Smooth muscle cell (in vitro differentiated cells): ENCODE data around the gene RNASE8. TPM values are rescaled to one million over a fixed set of nuclear protein-coding genes. Genes with fewer than 3 reads are reported as not detected.
A peak's percentile ranks its signal among the peaks of the same experiment; 100 is the strongest.

Source experiments
- DNase-seq: peaks from one replicate; lab custom pipeline; 2025; ENCODE audit not compliant: unreplicated experiment; lab: John Stamatoyannopoulos, UW
- H2AFZ ChIP-seq: fragments of 200-600 bp; sonication (generic); 2 replicates; pipeline ENCODE4 v1.6.0; 2016; ENCODE audit warnings: antibody characterized with exemption, low read depth, mild to moderate bottlenecking
- H3F3A ChIP-seq: fragments of 200-600 bp; sonication (generic); 2 replicates; pipeline ENCODE4 v1.6.0; 2017; ENCODE audit warnings: antibody characterized with exemption, low read depth
- H3K27ac ChIP-seq: fragments of 200-600 bp; sonication (generic); 2 replicates; pipeline ENCODE4 v1.5.1; 2016; ENCODE audit warnings: low read depth, mild to moderate bottlenecking
- H3K27me3 ChIP-seq: fragments of 200-600 bp; sonication (generic); 2 replicates; pipeline ENCODE4 v1.6.1; 2016; ENCODE audit warnings: low read depth, mild to moderate bottlenecking
- H3K36me3 ChIP-seq: fragments of 200-600 bp; sonication (generic); 2 replicates; pipeline ENCODE4 v1.5.1; 2016; ENCODE audit warnings: low read depth
- H3K4me1 ChIP-seq: fragments of 200-600 bp; sonication (generic); 2 replicates; pipeline ENCODE4 v1.5.1; 2016; ENCODE audit warnings: low read depth
- H3K4me2 ChIP-seq: fragments of 200-600 bp; sonication (generic); 2 replicates; pipeline ENCODE4 v1.6.0; 2016; ENCODE audit warnings: mild to moderate bottlenecking
- H3K4me3 ChIP-seq: fragments of 200-600 bp; sonication (generic); 2 replicates; pipeline ENCODE4 v1.5.1; 2016; ENCODE audit warnings: mild to moderate bottlenecking
- H3K79me2 ChIP-seq: fragments of 200-600 bp; sonication (generic); 2 replicates; pipeline ENCODE4 v1.6.0; 2016; ENCODE audit warnings: low read depth, mild to moderate bottlenecking
- H3K9ac ChIP-seq: fragments of 200-600 bp; sonication (generic); 2 replicates; pipeline ENCODE4 v1.6.0; 2016; ENCODE audit warnings: low read depth
- H3K9me3 ChIP-seq: fragments of 200-600 bp; sonication (generic); replicated peaks from 2 replicates; pipeline ENCODE4 v1.5.1; 2016; ENCODE audit warnings: low read depth
- H4K20me1 ChIP-seq: fragments of 200-600 bp; sonication (generic); 2 replicates; pipeline ENCODE4 v1.6.0; 2016; ENCODE audit warnings: low read depth
- CTCF ChIP-seq: fragments of 200-600 bp; sonication (generic); IDR thresholded peaks from 2 replicates; pipeline ENCODE4 v1.5.1; 2017; ENCODE audit warnings: borderline replicate concordance, mild to moderate bottlenecking, antibody characterized with exemption; ENCODE audit not compliant: insufficient read depth, poor library complexity, severe bottlenecking
- WGBS: methylation state at CpG from one replicate; pipeline ENCODE4 v1.1.7; 2016; ENCODE audit warnings: low lambda C conversion rate; 5-methylcytosine and 5-hydroxymethylcytosine counted together
- polyA plus RNA-seq: library from polyadenylated mRNA; unstranded; fragments of >200 nt; fragmentation: Nextera tagmentation; extraction: Ambion mirVana; gene quantifications from 2 replicates; pipeline ENCODE4 v1.2.1, GENCODE V29; 2016
- total RNA-seq: library from RNA; depleted of rRNA; stranded (reverse); fragments of >200 nt; gene quantifications from 2 replicates; pipeline ENCODE4 v1.2.3, GENCODE V29; 2014

Gene RNASE8
- total and polyA plus RNA-seq, 2 experiments from 2014 or later = not detected

GRCh38 chr14:21054768-21055145 lies 2.9 kb upstream of the RNASE8 start:
- no peaks in the 10 kb centered on the region for H3K79me2 ChIP-seq
- H3F3A ChIP-seq = peaks cover 5% of the 10 kb centered on the region
- H3K27me3 ChIP-seq = no peaks in the 10 kb centered on the region
- no peak overlapping the region for H3K4me2 ChIP-seq
- H3K36me3 ChIP-seq = no peaks in the 10 kb centered on the region
- WGBS = 95% methylated on average over 4 of the region's 4 CpGs
- no peaks in the 10 kb centered on the region for H3K9me3 ChIP-seq
- no peak overlapping the region for H3K4me3 ChIP-seq
- H3K27ac ChIP-seq = no peak overlapping the region
- no peak overlapping the region for H2AFZ ChIP-seq
- H4K20me1 ChIP-seq = no peaks in the 10 kb centered on the region
- H3K4me1 ChIP-seq = no peaks in the 10 kb centered on the region
- no peak for TF ChIP-seq CTCF
- H3K9ac ChIP-seq = no peak overlapping the region
- DNase-seq = no peak

DNA sequence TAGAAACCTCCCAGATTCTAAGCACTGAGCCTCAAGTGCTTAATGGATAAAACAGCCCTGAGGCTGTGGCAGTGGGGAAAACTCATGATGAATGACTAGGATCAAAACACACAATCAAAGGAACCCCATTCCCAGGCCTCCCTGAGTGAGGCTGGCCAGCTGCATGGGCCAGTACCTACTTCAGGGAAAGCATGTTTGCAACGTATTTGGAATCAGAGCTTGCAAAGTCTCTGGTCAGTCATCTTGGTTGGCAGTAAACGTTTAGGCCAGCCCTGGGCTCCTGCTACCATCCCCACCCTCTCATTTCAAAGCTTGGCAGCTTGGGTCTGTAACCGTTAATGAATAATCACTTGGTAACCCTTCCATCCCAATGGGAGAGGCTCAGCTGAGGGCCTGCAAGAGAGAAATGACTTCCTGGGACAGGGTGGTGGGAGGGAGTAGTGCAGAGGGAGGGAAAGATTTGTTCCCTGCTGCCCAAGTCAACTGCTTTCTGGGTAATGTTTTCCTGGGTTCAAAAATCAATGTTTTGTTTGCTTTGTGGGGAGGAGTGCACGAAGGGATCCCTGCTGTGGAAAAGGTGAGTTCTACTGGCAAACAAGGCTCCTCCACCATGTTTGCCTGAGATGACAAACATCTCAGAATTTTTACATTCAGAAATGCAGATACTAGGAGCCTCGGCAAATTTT lies 2.0 kb upstream of the RNASE8 start:
- Histone ChIP-seq H3K9ac (no peak overlapping the region), H3F3A (peaks cover 3% of the 10 kb centered on the region), H3K27ac (no peak overlapping the region), H3K9me3 (no peaks in the 10 kb centered on the region), H3K4me1 (no peaks in the 10 kb centered on the region), H3K36me3 (no peaks in the 10 kb centered on the region), H3K4me3 (no peak overlapping the region), H2AFZ (no peak overlapping the region), H3K4me2 (no peak overlapping the region), H3K27me3 (no peaks in the 10 kb centered on the region), H4K20me1 (no peaks in the 10 kb centered on the region), H3K79me2 (no peaks in the 10 kb centered on the region)
- WGBS = 67% methylated on average over 5 of the region's 5 CpGs
- no peak for TF ChIP-seq CTCF
- no peak for DNase-seq

DNA sequence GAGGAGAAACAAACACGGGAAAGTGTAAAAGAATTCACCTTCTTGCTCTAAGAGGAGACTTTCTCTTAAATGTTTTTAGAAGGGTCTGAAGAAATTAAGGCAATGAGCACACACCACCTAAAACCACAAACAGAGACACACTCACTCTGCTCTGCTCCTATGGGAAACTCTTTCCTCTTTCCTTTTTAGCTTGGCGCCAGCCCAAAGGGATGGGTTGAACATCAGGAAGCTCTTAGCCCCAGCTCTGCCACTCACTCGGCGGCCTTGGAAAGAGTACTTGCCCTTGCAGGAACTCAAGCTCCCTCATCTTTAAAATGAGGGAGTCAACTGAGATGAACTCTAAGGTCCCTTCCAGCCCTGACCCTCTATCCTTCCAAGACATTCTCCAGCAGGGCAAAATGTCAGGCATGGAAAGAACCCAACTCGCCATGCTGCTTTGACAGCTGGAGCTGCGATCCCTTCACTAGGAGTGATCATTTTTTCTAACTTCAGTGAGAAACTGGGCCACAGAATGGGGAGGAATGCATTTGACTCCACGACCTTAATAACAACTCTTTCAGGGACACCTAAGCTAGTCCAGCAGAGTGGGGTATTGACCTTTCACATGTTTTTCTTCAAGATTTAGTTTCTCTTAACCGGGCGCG lies 980 bp upstream of the RNASE8 start:
- no peak overlapping the region for H3K27ac ChIP-seq
- H3K4me1 ChIP-seq = no peaks in the 10 kb centered on the region
- no peak overlapping the region for H3K4me2 ChIP-seq
- no peaks in the 10 kb centered on the region for H3K27me3 ChIP-seq
- H2AFZ ChIP-seq = no peak overlapping the region
- no peak for TF ChIP-seq CTCF
- H3K4me3 ChIP-seq = no peak overlapping the region
- no peaks in the 10 kb centered on the region for H3K36me3 ChIP-seq
- H3K9me3 ChIP-seq = no peaks in the 10 kb centered on the region
- H3K9ac ChIP-seq = no peak overlapping the region
- WGBS = 95% methylated on average over 10 of the region's 10 CpGs
- H4K20me1 ChIP-seq = no peaks in the 10 kb centered on the region
- no peaks in the 10 kb centered on the region for H3K79me2 ChIP-seq
- peaks cover 3% of the 10 kb centered on the region for H3F3A ChIP-seq
- no peak for DNase-seq

DNA sequence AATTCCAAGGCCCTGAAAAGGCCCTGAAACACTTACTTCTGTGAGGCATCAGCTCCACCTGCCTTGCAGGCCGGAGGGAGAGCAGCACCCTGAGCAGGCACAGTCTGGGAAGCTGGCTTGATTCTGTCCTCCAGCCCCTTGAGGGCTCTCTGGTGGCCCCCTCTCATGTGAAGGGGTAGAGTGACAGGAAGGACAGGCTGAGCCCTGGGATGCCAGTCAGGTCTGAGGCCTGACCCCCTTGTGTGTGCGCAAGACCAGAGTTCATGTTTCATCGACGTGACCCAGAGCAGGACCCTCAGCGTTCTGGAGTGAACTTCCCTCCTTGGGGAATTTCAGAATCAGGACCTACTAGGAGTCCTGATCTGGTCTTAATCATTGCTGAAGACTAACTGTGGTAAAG lies 1.3 kb downstream of the RNASE8 start:
- Histone ChIP-seq H3K4me3 (no peak overlapping the region), H3K4me1 (peaks cover 8% of the 10 kb centered on the region), H3K79me2 (no peaks in the 10 kb centered on the region), H4K20me1 (no peaks in the 10 kb centered on the region), H3K27ac (peak overlapping the region; percentile 79), H3K9me3 (no peaks in the 10 kb centered on the region), H3K27me3 (no peaks in the 10 kb centered on the region), H3K36me3 (no peaks in the 10 kb centered on the region), H3F3A (peaks cover 11% of the 10 kb centered on the region), H2AFZ (no peak overlapping the region), H3K9ac (no peak overlapping the region), H3K4me2 (no peak overlapping the region)
- DNase-seq = no peak
- no peak for TF ChIP-seq CTCF
- 94% methylated on average over 5 of the region's 5 CpGs for WGBS
